HepG2 (cell line): Measurements from ENCODE around the gene TRMT112. TPM values are rescaled to one million over a fixed set of nuclear protein-coding genes. Genes with fewer than 3 reads are reported as not detected.

Experiments
- ATAC-seq: fragments of 200-7000 bp; cut with Tn5 transposase; 3 replicates; pipeline ENCODE4 v1.9.1; 2020; ENCODE audit warnings: mild to moderate bottlenecking, moderate library complexity
- BruUV-seq: library from RNA; stranded (reverse); fragments of 400-500 nt; replicated peaks from 2 replicates; lab custom pipeline; 2021; lab: Mats Ljungman, UMichigan
- CTCF ChIA-PET: fragments of 300-600 bp; formaldehyde crosslinking; extraction: SDS; loops from one replicate; lab custom pipeline; 2021; ENCODE audit warnings: low total read pairs, inconsistent platforms, low intra/inter-chr PET ratio; lab: Yijun Ruan, JAX
- POLR2A ChIA-PET: fragments of 350-600 bp; sonication (Branson Sonifier 250); formaldehyde crosslinking; loops from one replicate; lab custom pipeline; 2020; ENCODE audit warnings: antibody characterized with exemption, inconsistent platforms; lab: Yijun Ruan, JAX
- DNase-seq: peaks from one replicate; pipeline ENCODE4 v3.0.0-alpha.2; 2015; ENCODE audit warnings: low spot score
- FAIRE-seq: peaks from 3 replicates; lab custom pipeline; 2011; peaks lifted over from hg19 to GRCh38; lab: Jason Lieb, UNC
- H2AFZ ChIP-seq: one replicate; pipeline ENCODE4 v1.6.1; 2011; ENCODE audit warnings: low read length, inconsistent platforms
- H3K27ac ChIP-seq: fragments of 300-600 bp; 3 replicates; pipeline ENCODE4 v1.8.0; 2011; ENCODE audit warnings: mixed run types, mild to moderate bottlenecking, mixed read lengths, low read length, inconsistent platforms; ENCODE audit not compliant: insufficient read depth; ENCODE audit errors: extremely low read length
- H3K27me3 ChIP-seq, 2 experiments: fragments of 200-600 bp in 1 of 2; 2 replicates in 1 of 2; 3 replicates in 1 of 2; pipeline versions ENCODE4 v1.6.0 to v1.8.0; 2011; ENCODE audit warnings: low read length in 2 of 2, mild to moderate bottlenecking in 2 of 2, moderate library complexity in 2 of 2, inconsistent platforms in 1 of 2; ENCODE audit not compliant: insufficient read depth in 2 of 2, control insufficient read depth in 1 of 2
- H3K36me3 ChIP-seq, 2 experiments: fragments of 200-600 bp in 1 of 2; replicated peaks in 1 of 2; 2 replicates in 1 of 2; 3 replicates in 1 of 2; pipeline versions ENCODE4 v1.5.1 to v1.8.0; 2011; ENCODE audit warnings: low read length in 2 of 2, inconsistent platforms in 1 of 2; ENCODE audit not compliant: insufficient read depth in 2 of 2, control insufficient read depth in 1 of 2
- H3K4me1 ChIP-seq: 2 replicates; pipeline ENCODE4 v1.5.1; 2012; ENCODE audit warnings: low read length, inconsistent platforms; ENCODE audit not compliant: insufficient read depth
- H3K4me2 ChIP-seq: 2 replicates; pipeline ENCODE4 v1.6.0; 2011; ENCODE audit warnings: low read depth, low read length, inconsistent platforms
- H3K4me3 ChIP-seq, 3 experiments: fragments of 200-600 bp in 1 of 3; sonication (generic), shearing (Covaris generic) in 1 of 3; replicated peaks in 1 of 3; 2 replicates each; pipeline ENCODE4 v1.5.1; 2011 to 2016; ENCODE audit warnings: low read length in 3 of 3, inconsistent platforms in 2 of 3, low read depth in 2 of 3, mild to moderate bottlenecking in 2 of 3, control low read depth in 1 of 3, mixed read lengths in 1 of 3; ENCODE audit not compliant: insufficient read depth in 1 of 3
- H3K79me2 ChIP-seq: one replicate; pipeline ENCODE4 v1.6.1; 2011; ENCODE audit warnings: low read length, inconsistent platforms; ENCODE audit not compliant: insufficient read depth
- H3K9ac ChIP-seq: 2 replicates; pipeline ENCODE4 v1.6.0; 2011; ENCODE audit warnings: mild to moderate bottlenecking, low read depth, low read length, inconsistent platforms; ENCODE audit not compliant: insufficient read depth
- H3K9me3 ChIP-seq: 2 replicates; pipeline ENCODE4 v1.5.1; 2012; ENCODE audit warnings: mild to moderate bottlenecking, low read length
- H4K20me1 ChIP-seq: 2 replicates; pipeline ENCODE4 v1.6.0; 2011; ENCODE audit warnings: inconsistent platforms, mild to moderate bottlenecking, low read length, moderate library complexity; ENCODE audit not compliant: insufficient read depth
- AGO2 ChIP-seq: fragments of 200-400 bp; formaldehyde crosslinking; optimal IDR thresholded peaks from 2 replicates; pipeline ENCODE3; 2017; ENCODE audit warnings: mild to moderate bottlenecking, low read depth, low read length, moderate library complexity
- FOXK2 ChIP-seq: fragments of 450-650 bp; IDR thresholded peaks from 2 replicates; pipeline ENCODE4 v1.6.1; 2016
- HNF1B ChIP-seq: sonication (generic); formaldehyde crosslinking; IDR thresholded peaks from 2 replicates; pipeline ENCODE4 v1.5.1; 2020; ENCODE audit warnings: mild to moderate bottlenecking, moderate library complexity, missing genetic modification reagents
- HNF4A ChIP-seq: sonication (generic); formaldehyde crosslinking; IDR thresholded peaks from 2 replicates; pipeline ENCODE4 v1.4.0; 2020; ENCODE audit warnings: missing genetic modification reagents
- HNF4G ChIP-seq, 2 experiments: sonication (generic) in 1 of 2; formaldehyde crosslinking in 1 of 2; IDR thresholded peaks; 2 replicates each; pipeline versions ENCODE4 v1.4.0 to v1.6.1; 2011 to 2020; ENCODE audit warnings: borderline replicate concordance in 2 of 2, low read depth in 2 of 2, mild to moderate bottlenecking in 2 of 2, low read length in 1 of 2, missing genetic modification reagents in 1 of 2, moderate library complexity in 1 of 2
- RARA ChIP-seq: IDR thresholded peaks from 2 replicates; pipeline ENCODE4 v1.6.1; 2016; ENCODE audit warnings: missing genetic modification reagents, missing compliant biosample characterization
- RBM39 ChIP-seq: fragments of 200-400 bp; formaldehyde crosslinking; IDR thresholded peaks from one replicate; pipeline ENCODE4 v1.6.1; 2018; ENCODE audit warnings: antibody characterized with exemption, mild to moderate bottlenecking, low read depth, low read length; ENCODE audit not compliant: poor library complexity, severe bottlenecking
- REL ChIP-seq: sonication (generic); formaldehyde crosslinking; conservative IDR thresholded peaks from 2 replicates; pipeline ENCODE4 v1.8.0; 2022; ENCODE audit warnings: mild to moderate bottlenecking, missing genetic modification reagents, moderate library complexity
- ZNF280B ChIP-seq: sonication (generic); formaldehyde crosslinking; IDR thresholded peaks from 2 replicates; pipeline ENCODE4 v1.5.0; 2020; ENCODE audit warnings: missing genetic modification reagents, mild to moderate bottlenecking, borderline replicate concordance
- ZNF629 ChIP-seq: sonication (generic); formaldehyde crosslinking; conservative IDR thresholded peaks from 2 replicates; pipeline ENCODE4 v1.5.0; 2020; ENCODE audit warnings: missing genetic modification reagents
- ZNF720 ChIP-seq: sonication (generic); formaldehyde crosslinking; IDR thresholded peaks from 2 replicates; pipeline ENCODE4 v1.4.0; 2020; ENCODE audit warnings: missing genetic modification reagents
- ZNF737 ChIP-seq: sonication (generic); formaldehyde crosslinking; IDR thresholded peaks from 2 replicates; pipeline ENCODE4 v1.5.0; 2020; ENCODE audit warnings: missing genetic modification reagents, mild to moderate bottlenecking, borderline replicate concordance
- ZNF747 ChIP-seq: sonication (generic); formaldehyde crosslinking; IDR thresholded peaks from 2 replicates; pipeline ENCODE4 v1.8.1; 2023; ENCODE audit warnings: missing genetic modification reagents, mild to moderate bottlenecking, borderline replicate concordance
- ZNF790 ChIP-seq: sonication (generic); formaldehyde crosslinking; IDR thresholded peaks from 2 replicates; pipeline ENCODE4 v1.8.0; 2022; ENCODE audit warnings: missing genetic modification reagents, mild to moderate bottlenecking, borderline replicate concordance
- ZNF879 ChIP-seq: sonication (generic); formaldehyde crosslinking; IDR thresholded peaks from 2 replicates; pipeline ENCODE4 v1.8.1; 2023; ENCODE audit warnings: missing genetic modification reagents
- WGBS: methylation state at CpG from one replicate; pipeline ENCODE4 v1.1.6; 2017; ENCODE audit warnings: low lambda C conversion rate; 5-methylcytosine and 5-hydroxymethylcytosine counted together
- in situ Hi-C: cut with HindIII; loops from 2 replicates; pipeline ENCODE4 v1.10.0; 2017; ENCODE audit warnings: low pct_unique_long_range_greater_than_20kb; ENCODE audit not compliant: extremely low pct_ligation_motif_present
- intact Hi-C: fragments of 100-400 bp; cut with micrococcal nuclease; formaldehyde crosslinking; loops from one replicate; pipeline ENCODE4 v1.10.0; 2022; ENCODE audit not compliant: unreplicated experiment
- polyA plus RNA-seq, 8 experiments: library from polyadenylated mRNA; depleted of rRNA in 3 of 8; stranded (reverse) in 7 of 8; unstranded in 1 of 8; fragments of >200 nt; fragmentation: Illumina TruSeq in 4 of 8; extraction: Trizol in 4 of 8; gene quantifications; 2 replicates each; pipeline versions ENCODE4 v1.2.1 to v1.2.3, GENCODE V29; 2011 to 2016; ENCODE audit warnings: low read depth in 4 of 8, missing spikeins in 1 of 8, mixed read lengths in 1 of 8; ENCODE audit not compliant: insufficient read depth in 1 of 8
- total RNA-seq, 5 experiments: library from RNA; depleted of rRNA; stranded (reverse); fragments of >200 nt; fragmentation: Illumina TruSeq; extraction: Trizol; gene quantifications; 2 replicates each; pipeline ENCODE4 v1.2.3, GENCODE V29; 2016; ENCODE audit warnings: low read depth in 1 of 5

The TRMT112 gene
- total and polyA plus RNA-seq, 2 of the 13 experiments (the other 11 are each of a cell fraction or from before 2014, with no cell fraction given) = 186 to 409 TPM

- Histone ChIP-seq H3K4me2 (peak overlapping the region; percentile 95), H3K27me3 (no peaks in the 10 kb centered on the region), H3K4me3 (peak overlapping the region; percentile 71 to 89 (median 86)), H3K79me2 (peaks cover 14% of the 10 kb centered on the region), H3K27ac (peak overlapping the region; percentile 78), H4K20me1 (no peaks in the 10 kb centered on the region), H3K4me1 (peaks cover 31% of the 10 kb centered on the region), H3K9me3 (no peaks in the 10 kb centered on the region), H2AFZ (no peak overlapping the region), H3K9ac (peak overlapping the region; percentile 75), H3K36me3 (peaks cover under 1 to 4% of the 10 kb centered on the region in 2 experiments; a peak in 2 of 5 replicates)
- BruUV-seq = no TSS peak
- WGBS = 26% methylated on average over 10 of the region's 23 CpGs
- in situ Hi-C loops = no loop called here
- intact Hi-C loops = loop anchor here (2.0 kb wide), 1 partner anchor 17 kb away; the partner anchor contains the start of gene PLCB3
- ChIA-PET CTCF (no interaction called here), POLR2A (interaction anchor here (0.7 to 5.9 kb wide), 16 partner anchors 8 to 103 kb away, joined by 3 to 113 read pairs (median 6); partner anchors contain the start of genes BAD, ESRRA, FERMT3 and FKBP2)
- ATAC-seq (no peak), FAIRE-seq (no peak), DNase-seq (no peak)
- no peak for TF ChIP-seq ZNF790 (CRISPR knock-in tag)
- TF ChIP-seq FOXK2 = no peak
- TF ChIP-seq HNF1B (CRISPR knock-in tag) = no peak
- TF ChIP-seq ZNF720 (CRISPR knock-in tag) = no peak
- 0 out of 2 replicates have a peak, but pooled peaks have one; percentile 13 for TF ChIP-seq ZNF280B (CRISPR knock-in tag)
- TF ChIP-seq AGO2 = peak; percentile 26
- no peak for TF ChIP-seq HNF4G (IDR thresholded peaks at IDR 0.05; ENCODE audit: borderline replicate concordance, low read depth, low read length)
- TF ChIP-seq HNF4G (CRISPR knock-in tag; IDR thresholded peaks at IDR 0.05; ENCODE audit: borderline replicate concordance, low read depth) = no peak
- 0 out of 2 replicates have a peak, but pooled peaks have one; percentile 13 for TF ChIP-seq ZNF737
- TF ChIP-seq ZNF629 (CRISPR knock-in tag) = peak; percentile 94
- no peak for TF ChIP-seq RBM39
- no peak for TF ChIP-seq REL (CRISPR knock-in tag)
- TF ChIP-seq RARA (CRISPR knock-in tag) = 0 out of 2 replicates have a peak, but pooled peaks have one; percentile 16
- TF ChIP-seq ZNF879 (CRISPR knock-in tag) = no peak
- no peak for TF ChIP-seq ZNF747 (CRISPR knock-in tag)
- no peak for TF ChIP-seq HNF4A (CRISPR knock-in tag)
These were observed 49.1 kb downstream of the TRMT112 start for GRCh38 chr11:64268025-64268892.
